COLO829 (cell line): ENCODE results near the gene HLA-F.

Experiments used
- DNase-seq: peaks from one replicate; pipeline ENCODE4 v3.0.0; 2012; ENCODE audit warnings: low spot score

The HLA-F gene

GRCh38 chr6:29744131-29744530, 20.9 kb downstream of the HLA-F start:
- DNase-seq: no peak

DNA sequence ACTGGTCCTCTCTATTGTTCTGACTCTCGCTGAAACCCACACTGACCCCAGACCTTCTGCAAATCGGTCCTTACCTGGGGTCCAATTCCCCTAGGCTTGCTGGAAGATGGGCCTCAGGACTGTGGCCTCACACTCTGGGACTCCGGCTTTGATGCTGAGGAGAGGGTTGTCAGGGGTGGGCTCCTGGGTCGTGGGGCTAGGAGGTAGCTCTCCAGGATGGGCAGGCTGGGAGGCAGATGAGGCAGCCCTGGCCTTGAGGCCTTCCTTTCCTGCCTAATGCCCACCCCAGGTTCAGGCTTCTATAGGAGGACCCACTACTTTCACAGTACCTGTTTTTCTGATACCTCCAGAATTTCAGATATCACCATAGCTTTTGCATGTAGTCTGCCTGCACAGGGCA, 21.4 kb downstream of the HLA-F start:
- no peak for DNase-seq

GRCh38 chr6:29745386-29745785, 22.2 kb downstream of the HLA-F start:
- DNase-seq: no peak

DNA sequence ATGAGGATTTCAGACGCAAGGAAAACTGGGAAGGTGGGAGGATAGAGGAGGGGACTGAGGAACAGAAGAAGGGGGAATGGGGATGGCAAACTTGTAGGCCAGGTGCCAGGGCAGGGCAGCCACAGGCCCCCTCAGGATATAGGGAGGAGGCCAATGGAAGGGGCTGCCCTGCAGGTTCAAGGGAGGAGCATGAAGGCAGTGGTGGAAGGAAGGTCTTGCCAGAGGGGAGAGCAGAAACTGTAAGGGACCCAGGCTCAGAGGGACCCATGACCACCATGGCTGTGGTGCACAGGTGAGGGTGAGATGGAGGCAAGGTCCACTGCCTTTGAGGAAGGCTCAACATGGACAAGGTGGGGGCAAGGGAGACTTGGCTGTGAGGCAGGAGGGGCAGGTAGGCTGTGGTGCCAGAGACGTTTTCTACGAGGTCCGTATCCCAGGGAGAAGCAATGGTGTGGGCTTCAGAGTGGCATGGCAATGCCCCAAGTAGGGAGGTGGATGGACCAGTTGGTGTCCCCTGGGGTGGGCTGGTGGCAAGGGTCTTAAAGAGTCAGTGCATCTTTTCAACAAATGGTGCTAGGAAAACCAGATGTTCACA, 22.7 kb downstream of the HLA-F start:
- DNase-seq: no peak

DNA sequence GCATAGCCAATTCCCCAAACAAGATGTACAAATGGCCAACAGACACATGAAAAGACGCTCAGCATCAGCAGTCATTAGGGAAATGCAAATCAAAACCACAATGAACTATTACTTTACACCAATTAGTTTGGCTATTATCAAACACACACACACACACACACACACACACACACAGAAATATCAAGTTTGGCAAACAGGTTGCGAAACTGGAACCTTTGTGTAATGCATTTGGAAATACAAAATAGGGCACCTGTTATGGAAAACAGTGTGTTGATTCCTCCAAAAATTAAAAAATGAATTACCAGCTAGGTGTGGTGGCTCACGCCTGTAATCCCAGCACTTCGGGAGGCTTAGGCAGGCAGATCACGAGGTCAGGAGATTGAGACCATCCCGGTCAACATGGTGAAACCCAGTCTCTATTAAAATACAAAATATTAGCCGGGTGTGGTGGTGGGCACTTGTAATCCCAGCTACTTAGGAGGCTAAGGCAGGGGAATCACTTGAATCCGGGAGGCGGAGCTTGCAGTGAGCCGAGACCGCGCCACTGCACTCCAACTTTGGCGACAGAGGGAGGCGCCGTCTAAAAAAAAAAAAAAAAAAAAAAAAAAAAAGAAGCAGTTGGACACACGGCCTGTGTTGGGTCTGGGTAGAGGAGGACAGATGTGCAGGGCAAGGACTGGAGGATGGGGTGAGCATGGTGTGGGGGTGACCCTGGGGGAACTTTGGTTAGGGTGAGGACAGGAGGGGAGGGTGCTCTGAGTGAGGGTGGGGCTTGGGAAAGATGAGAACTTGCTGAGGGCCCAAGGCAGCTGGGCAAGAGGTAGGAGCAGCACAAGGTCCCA, 23.8 kb downstream of the HLA-F start:
- DNase-seq: no peak

GRCh38 chr6:29747688-29748250, 24.5 kb downstream of the HLA-F start:
- DNase-seq: no peak

DNA sequence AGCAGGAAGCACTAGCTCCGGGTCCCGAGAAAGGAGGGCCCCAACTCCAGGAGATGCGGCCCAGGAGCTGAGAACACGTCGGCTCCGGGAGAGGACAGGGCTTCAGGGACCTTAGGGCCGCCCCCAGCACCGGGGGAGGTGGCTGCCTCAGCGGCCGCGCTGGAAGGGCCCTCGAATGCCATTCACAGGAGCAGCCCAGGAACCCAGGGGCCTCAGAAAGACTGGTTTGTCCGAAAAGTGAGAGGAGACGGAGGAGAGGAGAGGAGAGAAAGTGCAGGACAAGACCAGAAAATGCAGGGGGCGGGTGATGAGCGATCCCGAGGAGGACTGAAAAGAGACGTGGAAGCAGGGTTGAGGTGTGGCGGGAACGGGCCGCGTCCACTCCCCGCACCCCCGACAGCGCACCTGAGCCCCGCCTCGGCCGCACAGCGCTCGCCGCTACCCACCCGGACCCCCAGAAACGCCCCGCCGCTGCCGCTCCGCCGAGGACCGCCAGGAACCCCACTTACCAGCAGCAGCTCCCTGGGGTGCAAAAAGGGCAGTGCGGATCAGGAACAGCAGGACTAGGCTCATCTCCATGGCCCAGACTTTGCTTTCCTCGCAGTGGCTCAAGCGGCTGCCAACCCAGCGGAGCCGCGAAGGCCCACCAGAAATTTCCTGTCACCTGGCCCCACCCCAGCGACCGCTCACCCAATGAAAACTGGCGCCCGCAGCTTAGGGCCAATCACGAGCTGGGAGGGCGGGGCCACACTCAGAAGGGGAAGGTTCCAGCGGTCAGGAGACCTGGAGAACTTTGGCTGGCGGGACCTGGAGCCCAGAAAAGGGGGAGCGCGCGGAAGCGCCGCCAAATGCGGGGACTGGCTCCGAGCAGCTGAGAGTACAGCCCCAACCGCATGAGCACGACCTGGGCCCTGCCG, 25.4 kb downstream of the HLA-F start:
- peak; percentile 98 for DNase-seq

GRCh38 chr6:29749308-29749662, 26.1 kb downstream of the HLA-F start:
- DNase-seq: no peak

DNA sequence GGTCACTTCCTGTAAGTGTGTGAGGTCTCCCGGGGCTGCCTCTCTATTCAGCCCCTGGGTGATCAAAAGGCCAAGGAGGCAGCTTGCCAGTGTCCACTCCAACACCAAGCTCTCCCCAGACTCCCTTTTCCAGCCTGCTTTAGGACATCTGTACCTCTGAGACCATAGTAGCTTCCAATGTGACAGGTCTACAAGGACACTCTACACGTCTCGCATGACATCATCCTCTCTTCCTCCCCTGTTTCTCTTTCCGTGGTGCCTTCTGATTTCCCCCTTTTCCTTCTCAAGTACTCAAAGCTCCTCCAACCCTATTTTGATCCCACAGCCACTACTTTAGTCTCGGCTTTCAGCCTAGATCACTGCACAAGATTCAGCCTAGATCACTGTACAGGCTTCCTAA, 26.4 kb downstream of the HLA-F start:
- DNase-seq: no peak

DNA sequence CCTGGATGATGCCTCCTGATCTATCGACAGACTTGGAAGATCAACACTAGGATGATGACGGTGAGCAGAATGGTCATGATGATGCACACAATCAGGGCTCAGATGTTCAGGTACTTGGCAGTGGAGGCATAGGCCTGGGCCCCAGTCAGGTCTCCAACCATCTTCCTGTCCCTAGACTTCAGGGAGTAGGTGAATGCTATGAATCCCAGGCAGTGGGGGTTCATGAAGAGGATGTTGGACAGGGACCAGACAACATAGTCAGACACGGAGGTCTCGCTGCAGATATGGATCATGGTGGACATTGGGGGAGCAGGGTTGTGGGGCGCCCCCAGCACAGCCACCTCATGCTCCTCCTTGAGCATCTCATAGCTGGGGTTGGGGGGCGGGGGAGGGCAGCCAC, 27.5 kb downstream of the HLA-F start:
- no peak for DNase-seq

- DNase-seq: no peak
Observed at GRCh38 chr6:29751480-29751879, 28.2 kb downstream of the HLA-F start.

- DNase-seq: peak; percentile 89
Observed at GRCh38 chr6:29752451-29753308, 29.4 kb downstream of the HLA-F start.

GRCh38 chr6:29753309-29753644, 30.0 kb downstream of the HLA-F start:
- no peak for DNase-seq

- no peak for DNase-seq
Observed at GRCh38 chr6:29755295-29755871, 32.1 kb downstream of the HLA-F start.

GRCh38 chr6:29757282-29757681, 34.0 kb downstream of the HLA-F start:
- DNase-seq: no peak

- DNase-seq: no peak
Observed at GRCh38 chr6:29757701-29758293, 34.6 kb downstream of the HLA-F start.

GRCh38 chr6:29758761-29759160, 35.5 kb downstream of the HLA-F start:
- DNase-seq: no peak

GRCh38 chr6:29759457-29759856, 36.2 kb downstream of the HLA-F start:
- no peak for DNase-seq

DNA sequence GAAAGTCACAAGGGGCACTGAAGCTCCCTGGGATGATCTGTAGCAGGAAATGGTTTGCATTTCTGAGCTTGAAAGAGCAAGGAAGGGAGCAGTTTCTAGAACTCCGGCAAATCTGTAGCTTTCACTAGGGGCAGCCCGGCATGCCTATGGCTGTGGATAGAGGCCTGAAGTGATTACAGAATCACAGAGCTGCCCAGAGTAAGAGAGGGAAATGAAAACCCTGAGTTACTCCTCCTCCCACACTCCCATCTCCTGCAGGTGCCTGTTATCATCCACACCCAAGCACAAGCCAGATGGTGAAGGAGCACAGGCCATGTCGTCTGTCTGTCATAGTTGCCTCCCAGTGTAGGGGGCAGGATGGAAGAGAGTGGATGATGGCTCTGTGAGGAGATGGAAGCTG, 37.1 kb downstream of the HLA-F start:
- no peak for DNase-seq

- DNase-seq: no peak
Observed at GRCh38 chr6:29762051-29762450, 38.8 kb downstream of the HLA-F start.

DNA sequence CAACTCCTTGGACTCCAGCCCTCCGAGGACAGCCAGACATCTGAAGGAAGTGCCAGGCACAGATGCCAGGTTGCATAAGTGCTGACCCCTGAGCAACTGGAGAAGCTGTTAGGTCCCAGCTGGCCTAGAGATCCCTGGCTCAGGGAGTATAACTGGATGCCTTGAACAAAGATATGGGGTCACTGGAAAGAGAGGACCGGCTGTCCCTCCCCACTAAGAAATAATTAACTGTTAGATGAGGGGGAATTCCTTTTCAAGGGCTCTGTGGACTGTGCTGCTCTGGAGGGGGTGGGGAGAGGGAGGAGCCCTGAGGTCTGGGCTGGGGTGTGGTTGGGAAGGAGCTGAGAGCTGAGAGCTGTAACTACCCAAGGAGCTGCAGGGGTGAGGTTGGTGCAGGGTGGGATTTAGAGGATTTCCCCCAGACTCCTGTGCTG, 39.6 kb downstream of the HLA-F start:
- DNase-seq: no peak
